Activated CD8-positive, alpha-beta T cell treated with anti-CD3 and anti-CD28 coated beads for 36 hours (primary cell): ENCODE data around the gene KNCN. TPM values are rescaled to one million over a fixed set of nuclear protein-coding genes. Genes with fewer than 3 reads are reported as not detected.

Experiments
- ATAC-seq: fragments of 200-7000 bp; cut with Tn5 transposase; one replicate; pipeline ENCODE4 v1.10.0; 2021; ENCODE audit warnings: mild to moderate bottlenecking, moderate library complexity
- CTCF ChIA-PET: fragments of 350-600 bp; sonication (Branson Sonifier 250); formaldehyde crosslinking; loops from one replicate; lab custom pipeline; 2021; ENCODE audit warnings: antibody characterized with exemption; lab: Charles Lee
- POLR2A ChIA-PET: fragments of 350-600 bp; sonication (Branson Sonifier 250); formaldehyde crosslinking; loops from one replicate; lab custom pipeline; 2021; ENCODE audit warnings: antibody characterized with exemption; lab: Charles Lee
- DNase-seq: peaks from one replicate; pipeline ENCODE4 v3.0.0-alpha.2; 2020
- H3K27ac Mint-ChIP-seq: one replicate; pipeline ENCODE4 v1.8.0; 2021; ENCODE audit warnings: mild to moderate bottlenecking, mixed read lengths
- H3K27me3 Mint-ChIP-seq: one replicate; pipeline ENCODE4 v1.8.0; 2021; ENCODE audit warnings: mixed read lengths
- H3K36me3 Mint-ChIP-seq: one replicate; pipeline ENCODE4 v1.8.0; 2021; ENCODE audit warnings: low read depth, mixed read lengths
- H3K4me1 Mint-ChIP-seq: one replicate; pipeline ENCODE4 v1.8.0; 2021; ENCODE audit warnings: low read depth, mixed read lengths
- H3K4me3 Mint-ChIP-seq: one replicate; pipeline ENCODE4 v1.8.0; 2021; ENCODE audit warnings: mild to moderate bottlenecking, moderate library complexity, mixed read lengths
- H3K9me3 Mint-ChIP-seq: one replicate; pipeline ENCODE4 v1.8.0; 2021; ENCODE audit warnings: mixed read lengths
- CTCF ChIP-seq: fragments of 200-600 bp; IDR thresholded peaks from one replicate; pipeline ENCODE4 v1.8.0; 2022; ENCODE audit warnings: antibody characterized with exemption, mild to moderate bottlenecking
- intact Hi-C: fragments of 100-400 bp; cut with micrococcal nuclease; formaldehyde crosslinking; loops from one replicate; pipeline ENCODE4 v1.10.0; 2022
- total RNA-seq, 2 experiments: library from RNA; stranded (reverse); gene quantifications; one replicate each; pipeline ENCODE4 v1.2.3, GENCODE V29; 2021

KNCN gene
- total RNA-seq, 2 experiments from 2014 or later: not detected

DNA sequence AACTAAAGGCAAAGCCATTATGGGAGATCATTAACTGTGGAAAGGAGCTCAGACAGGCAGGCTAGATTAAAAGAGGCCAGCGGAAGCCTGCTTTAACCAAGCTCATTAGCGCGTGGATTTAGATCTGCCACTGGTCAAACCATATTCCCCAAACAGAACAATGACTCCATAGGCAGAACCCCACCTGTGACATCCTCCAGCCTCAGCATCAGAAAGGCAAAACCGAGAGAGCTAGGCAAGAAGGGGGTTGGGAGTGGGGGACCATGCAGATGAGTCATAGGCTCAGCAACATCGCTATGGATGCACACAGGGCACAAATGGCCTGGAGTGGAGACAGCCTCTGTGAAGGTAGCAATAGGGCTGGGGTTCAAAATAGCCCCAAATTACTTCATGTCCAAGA, 32.0 kb upstream of the KNCN start:
- Mint-ChIP-seq H3K4me1 (peaks cover 31% of the 10 kb centered on the region), H3K4me3 (no peak overlapping the region), H3K9me3 (no peaks in the 10 kb centered on the region), H3K27ac (no peak overlapping the region), H3K36me3 (peaks cover 36% of the 10 kb centered on the region), H3K27me3 (no peaks in the 10 kb centered on the region)
- CTCF ChIA-PET: interaction anchor here (1.4 to 2.3 kb wide), 2 partner anchors 19 to 21 kb away, joined by 3 to 9 read pairs; partner anchors contain the start of gene MKNK1
- no peak for TF ChIP-seq CTCF
- DNase-seq (no peak), ATAC-seq (no peak)
- intact Hi-C loops: no loop called here
- POLR2A ChIA-PET: interaction anchor here (1.0 to 1.9 kb wide), 2 partner anchors 18 to 20 kb away, joined by 5 to 6 read pairs; no protein-coding TSS in a partner anchor

DNA sequence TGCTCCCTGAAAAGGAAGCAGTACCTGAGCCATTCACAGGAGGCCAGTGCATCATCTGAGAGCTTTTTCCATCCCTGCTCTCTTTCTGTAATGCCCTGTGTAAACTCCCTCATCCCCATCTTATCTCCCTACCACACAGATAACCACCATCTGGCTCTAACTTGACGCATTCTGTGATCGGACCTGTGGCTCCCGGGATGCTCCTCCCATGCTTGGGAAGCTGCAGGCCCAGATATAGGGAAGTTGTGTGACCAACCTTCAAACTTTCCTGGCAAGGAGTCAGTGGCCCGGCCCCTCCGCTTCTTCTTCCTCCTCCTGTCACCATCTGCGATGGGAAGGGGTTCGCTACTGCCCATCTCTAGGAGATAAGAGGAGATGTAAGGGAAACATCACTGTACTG, 31.5 kb upstream of the KNCN start:
- H3K27me3 Mint-ChIP-seq: no peaks in the 10 kb centered on the region
- no peak overlapping the region for H3K4me3 Mint-ChIP-seq
- intact Hi-C loops: no loop called here
- no peak for TF ChIP-seq CTCF
- no peaks in the 10 kb centered on the region for H3K9me3 Mint-ChIP-seq
- POLR2A ChIA-PET: interaction anchor here (1.0 to 1.9 kb wide), 2 partner anchors 18 to 20 kb away, joined by 5 to 6 read pairs; no protein-coding TSS in a partner anchor
- H3K27ac Mint-ChIP-seq: peak overlapping the region; percentile 97
- ATAC-seq (no peak), DNase-seq (no peak)
- peaks cover 38% of the 10 kb centered on the region for H3K36me3 Mint-ChIP-seq
- CTCF ChIA-PET: interaction anchor here (1.2 to 2.3 kb wide), 3 partner anchors 19 to 24 kb away, joined by 3 to 9 read pairs (median 3); partner anchors contain the start of gene MKNK1
- H3K4me1 Mint-ChIP-seq: peaks cover 31% of the 10 kb centered on the region

DNA sequence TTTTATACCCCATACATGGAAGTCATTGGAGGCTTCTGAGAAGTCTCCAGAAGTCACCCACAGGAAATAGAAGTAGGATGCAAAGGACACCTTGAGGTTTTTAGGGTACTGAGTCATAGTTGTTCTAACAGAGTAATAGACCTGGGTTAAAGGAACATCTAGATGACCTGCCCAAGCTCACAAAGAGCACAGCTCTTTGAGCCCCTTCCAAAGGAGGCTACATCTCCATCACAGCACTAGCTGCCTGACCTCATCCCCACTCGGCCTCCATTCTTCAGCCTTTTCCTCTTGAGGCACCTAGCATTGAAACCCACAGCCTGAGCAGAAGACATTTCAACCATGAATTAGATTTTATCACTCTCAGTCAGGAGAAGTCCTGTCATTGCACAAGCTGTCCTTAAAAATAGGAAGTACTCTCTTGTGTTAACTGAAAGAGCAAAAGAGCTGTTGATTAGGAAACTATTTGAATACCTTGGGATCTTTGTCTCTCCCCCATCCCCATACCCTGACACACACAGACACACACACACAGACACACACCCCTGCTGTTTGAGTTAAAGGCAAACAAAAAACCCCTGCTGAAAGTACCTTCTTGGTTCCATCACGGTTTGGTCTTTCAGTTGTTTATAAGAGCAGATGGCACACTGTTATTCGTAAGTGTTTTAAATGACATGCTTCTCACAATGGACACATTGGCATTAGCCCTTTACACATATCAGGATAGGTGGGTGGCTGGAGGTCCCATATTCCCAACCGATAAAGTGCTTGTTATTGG, 30.4 kb upstream of the KNCN start:
- peak; percentile 56 for DNase-seq
- POLR2A ChIA-PET: interaction anchor here (0.6 to 1.9 kb wide), 5 partner anchors 8 to 38 kb away, joined by 3 to 6 read pairs (median 4); no protein-coding TSS in a partner anchor
- H3K27me3 Mint-ChIP-seq: no peaks in the 10 kb centered on the region
- CTCF ChIA-PET: interaction anchor here (0.8 to 2.3 kb wide), 9 partner anchors 21 to 143 kb away, joined by 3 to 9 read pairs (median 3); partner anchors contain the start of genes MKNK1 and MOB3C
- TF ChIP-seq CTCF: no peak
- peaks cover 42% of the 10 kb centered on the region for H3K36me3 Mint-ChIP-seq
- H3K9me3 Mint-ChIP-seq: no peaks in the 10 kb centered on the region
- peak; percentile 94 for ATAC-seq
- peak overlapping the region; percentile 97 for H3K27ac Mint-ChIP-seq
- no peak overlapping the region for H3K4me3 Mint-ChIP-seq
- peaks cover 31% of the 10 kb centered on the region for H3K4me1 Mint-ChIP-seq
- intact Hi-C loops: no loop called here

DNA sequence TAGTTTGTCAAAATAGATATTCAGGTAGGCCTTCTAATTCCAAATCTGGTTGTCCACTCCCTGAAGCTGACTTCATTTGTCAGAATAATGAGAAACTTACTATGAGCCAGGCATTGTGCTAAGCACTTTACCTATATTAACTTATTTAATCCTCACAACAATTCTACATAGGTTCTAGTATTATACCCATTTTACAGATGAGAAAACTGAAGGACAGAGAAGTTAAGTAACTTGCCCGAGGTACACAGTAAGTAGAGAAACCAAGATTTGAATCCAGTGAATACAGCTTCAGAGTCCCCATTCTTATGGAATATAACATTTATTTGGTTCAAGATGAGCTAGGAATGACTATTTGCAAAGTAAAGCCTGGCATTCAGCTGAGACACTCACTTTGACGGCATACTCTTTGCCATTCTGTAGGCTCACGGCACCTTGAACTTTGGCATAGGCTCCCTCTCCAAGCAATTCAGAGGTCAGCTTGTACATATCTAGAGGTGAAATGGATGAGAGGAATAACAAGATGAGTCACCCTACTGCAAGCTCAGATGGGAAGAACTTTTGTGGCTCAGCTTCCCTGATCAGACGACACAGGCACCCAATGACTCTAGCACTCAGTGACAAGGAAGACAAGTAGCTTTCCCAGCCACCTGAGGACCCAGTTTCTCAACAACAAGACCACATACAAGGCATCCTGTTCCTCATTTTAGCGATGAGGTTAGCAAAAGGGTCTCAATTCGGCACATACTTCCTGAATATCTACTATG, 28.9 kb upstream of the KNCN start:
- ATAC-seq (no peak), DNase-seq (no peak)
- Mint-ChIP-seq H3K36me3 (peaks cover 40% of the 10 kb centered on the region), H3K27me3 (no peaks in the 10 kb centered on the region), H3K27ac (peak overlapping the region; percentile 97), H3K4me1 (peaks cover 31% of the 10 kb centered on the region), H3K4me3 (no peak overlapping the region), H3K9me3 (no peaks in the 10 kb centered on the region)
- intact Hi-C loops: no loop called here
- ChIA-PET CTCF (interaction anchor here (1.5 to 1.8 kb wide), 2 partner anchors 15 to 133 kb away, joined by 4 to 6 read pairs; no protein-coding TSS in a partner anchor), POLR2A (no interaction called here)
- no peak for TF ChIP-seq CTCF
